Activated naive CD4-positive, alpha-beta T cell treated with anti-CD3 and anti-CD28 coated beads, Interleukin-2, amount 50 U/mL, for 72 hours (primary cell): ENCODE data around the gene MDP1. TPM values are rescaled to one million over a fixed set of nuclear protein-coding genes. Genes with fewer than 3 reads are reported as not detected.

ENCODE experiments used
- ATAC-seq, 2 donors: fragments of 150-1000 bp; cut with Tn5 transposase; 2 replicates each; pipeline ENCODE4 v1.10.0; 2021; ENCODE audit warnings: mild to moderate bottlenecking in 2 of 2, moderate library complexity in 2 of 2
- DNase-seq, 2 donors: peaks; one replicate each; pipeline ENCODE4 v3.0.0; 2021 to 2022; ENCODE audit warnings: low spot score in 2 of 2
- H3K27ac Mint-ChIP-seq, 2 donors: one replicate each; pipeline ENCODE4 v1.8.0; 2022; ENCODE audit warnings: mild to moderate bottlenecking in 2 of 2, mixed read lengths in 2 of 2
- H3K36me3 Mint-ChIP-seq, 2 donors: one replicate each; pipeline ENCODE4 v1.8.0; 2022; ENCODE audit warnings: mixed read lengths in 2 of 2
- H3K9me3 Mint-ChIP-seq, 2 donors: one replicate each; pipeline ENCODE4 v1.8.0; 2022; ENCODE audit warnings: mixed read lengths in 2 of 2
- total RNA-seq, 2 donors: library from RNA; stranded (reverse); gene quantifications; one replicate each; pipeline ENCODE4 v1.2.3, GENCODE V29; 2022

MDP1 gene
- total RNA-seq, 2 donors from 2014 or later: 5.5 to 7.4 TPM

DNA sequence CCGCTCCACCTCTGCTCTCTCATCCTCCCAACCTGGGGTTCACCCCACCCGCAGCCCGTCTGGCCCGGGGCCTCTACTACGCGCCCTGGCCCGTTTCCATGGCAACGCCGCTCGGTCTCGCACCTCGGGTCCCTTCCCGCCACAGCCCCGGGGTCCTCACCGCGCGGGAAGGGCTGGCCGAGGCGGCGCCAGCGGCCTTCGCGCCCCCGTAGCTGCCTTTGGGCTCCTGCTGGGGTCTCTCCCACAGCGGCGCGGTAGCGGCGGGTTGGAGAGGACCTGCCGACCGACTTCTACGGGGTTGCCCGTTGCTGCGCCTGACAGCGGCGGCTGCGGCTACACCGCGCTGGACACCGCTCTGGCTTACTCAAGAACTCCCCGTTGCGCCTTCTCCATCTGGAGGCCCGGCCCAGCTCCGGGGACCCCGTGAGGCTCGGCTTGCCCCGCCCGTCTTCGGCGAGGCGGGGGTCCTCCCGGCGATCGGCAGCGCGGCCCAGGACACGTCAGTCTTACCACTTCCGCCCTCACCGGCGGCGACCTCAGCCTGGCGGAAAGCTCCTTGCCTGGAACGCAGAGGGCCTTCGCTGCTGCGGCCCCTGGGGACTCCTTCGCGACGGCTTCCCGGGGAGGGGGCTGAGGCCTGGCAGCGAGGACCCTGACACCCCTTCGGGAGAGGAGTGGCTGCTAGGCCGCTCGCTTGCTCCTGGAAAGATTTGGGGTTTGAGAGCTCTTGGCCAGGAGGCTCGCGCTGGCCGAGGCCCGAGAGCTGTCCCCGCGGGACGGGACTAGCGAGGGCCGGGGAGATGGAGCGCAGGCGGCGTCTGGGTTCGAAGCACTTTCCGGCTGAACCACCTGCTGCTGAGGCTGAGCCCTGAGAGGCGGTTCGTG, 20.4 kb downstream of the MDP1 start, which contains the start of gene TM9SF1:
TM9SF1 (minus strand) TSS at position 256 of the 885 bp plus-strand sequence. CDS start 422 bp downstream, outside the sequence.
- Mint-ChIP-seq H3K36me3 (peaks cover 21 to 31% of the 10 kb centered on the region in 2 donors), H3K9me3 (no peaks in the 10 kb centered on the region), H3K27ac (peak within 1 kb of the TSS; percentile 84 to 99)
- DNase-seq (peak; percentile 86 to 90), ATAC-seq (peak; percentile 92 to 95)

DNA sequence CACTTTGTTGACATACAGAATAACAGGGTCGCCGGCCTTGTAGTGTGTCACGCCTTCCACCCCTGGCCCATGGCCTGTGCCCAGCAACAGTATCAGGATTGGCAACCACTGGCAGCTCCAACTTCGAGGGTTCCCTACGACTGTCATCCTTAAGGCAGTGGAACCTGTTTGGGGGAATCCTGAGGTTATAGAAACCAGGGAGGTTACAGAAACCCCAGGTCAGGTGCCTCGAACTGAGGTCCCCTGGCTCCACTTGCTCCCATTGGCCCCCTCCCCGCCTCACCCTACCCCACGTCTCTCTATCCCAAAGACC, 21.0 kb downstream of the MDP1 start:
- ATAC-seq (no peak), DNase-seq (no peak)
- no peaks in the 10 kb centered on the region for H3K9me3 Mint-ChIP-seq
- peaks cover 21 to 31% of the 10 kb centered on the region in 2 donors for H3K36me3 Mint-ChIP-seq
- H3K27ac Mint-ChIP-seq: peak overlapping the region; percentile 84 to 94

DNA sequence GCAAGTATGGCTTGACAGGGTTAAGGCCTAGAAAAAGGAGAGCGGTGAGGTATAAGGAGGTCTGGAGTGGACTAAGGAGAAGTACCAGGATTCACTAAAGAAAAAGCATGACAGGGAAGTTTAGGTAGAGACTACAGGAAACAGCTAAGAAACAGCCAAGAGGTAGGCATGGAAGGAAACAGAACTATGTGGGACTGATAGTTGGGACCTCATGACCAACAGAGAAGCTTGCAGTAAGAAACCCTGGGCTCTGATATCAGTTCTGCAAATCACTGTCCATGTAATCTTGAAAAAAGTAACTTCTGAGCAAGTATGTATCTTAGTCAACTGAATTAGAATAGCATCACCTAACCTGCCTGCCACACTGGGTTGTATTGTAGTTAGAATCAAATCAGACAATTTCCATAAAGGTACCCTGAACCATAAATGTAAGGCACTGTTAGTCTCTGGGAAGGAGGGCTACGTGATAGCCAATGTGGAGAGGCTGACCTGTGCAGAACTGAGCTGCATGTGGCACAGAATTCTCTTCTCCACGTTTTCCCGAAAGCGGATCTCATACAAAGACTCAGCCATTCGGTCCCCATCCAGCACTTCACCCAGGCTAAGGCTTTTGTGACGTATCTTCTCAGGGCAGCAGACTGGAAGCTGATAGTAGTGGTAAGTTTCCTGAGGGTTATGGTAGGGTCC, 21.5 kb downstream of the MDP1 start:
- Mint-ChIP-seq H3K36me3 (peaks cover 21 to 29% of the 10 kb centered on the region in 2 donors), H3K9me3 (no peaks in the 10 kb centered on the region), H3K27ac (peak overlapping the region; percentile 84 to 94)
- DNase-seq (no peak), ATAC-seq (no peak)

DNA sequence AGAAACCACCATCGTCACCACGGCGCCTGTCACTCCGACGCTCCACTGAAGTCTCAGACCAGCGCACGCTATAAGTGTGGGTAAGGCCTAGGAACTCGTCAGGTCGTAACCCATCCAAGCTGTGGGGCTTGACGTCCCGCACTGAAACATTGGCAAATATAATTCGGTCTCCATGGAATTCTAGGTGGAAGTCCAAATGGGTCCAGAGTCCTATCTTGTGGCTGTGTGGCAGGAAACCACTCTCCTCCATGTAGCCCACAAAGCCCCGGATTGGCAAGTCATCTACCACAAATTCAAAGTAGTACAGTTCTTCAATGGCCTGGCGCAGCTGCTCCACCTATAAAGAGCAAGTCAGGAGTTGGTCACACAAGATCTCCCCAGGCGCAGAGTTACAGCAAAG, 22.9 kb downstream of the MDP1 start:
- no peak overlapping the region for H3K27ac Mint-ChIP-seq
- no peaks in the 10 kb centered on the region for H3K9me3 Mint-ChIP-seq
- DNase-seq: no peak
- peaks cover 18 to 21% of the 10 kb centered on the region in 2 donors for H3K36me3 Mint-ChIP-seq
- ATAC-seq: no peak

DNA sequence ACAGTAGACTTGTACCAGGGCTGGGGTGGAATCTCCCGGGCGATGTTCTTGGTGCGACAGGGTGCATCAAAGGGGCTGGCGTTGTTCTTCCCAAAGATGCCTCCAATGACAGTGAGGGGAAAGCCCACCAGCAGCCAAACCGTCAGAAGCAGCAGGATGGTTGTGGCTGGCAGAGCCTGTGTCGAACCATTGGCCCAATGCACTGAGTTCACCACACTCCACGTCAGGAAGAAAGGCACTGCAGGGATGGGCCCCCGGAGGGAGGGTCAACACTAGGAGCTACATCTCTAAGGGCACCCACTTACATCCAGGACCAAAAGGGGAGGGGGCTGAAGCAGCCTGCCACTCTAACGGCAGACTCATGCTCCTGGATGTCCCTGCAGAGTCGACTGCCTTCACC, 25.4 kb downstream of the MDP1 start:
- DNase-seq (no peak), ATAC-seq (no peak)
- Mint-ChIP-seq H3K36me3 (peaks cover 14 to 15% of the 10 kb centered on the region in 2 donors), H3K9me3 (no peaks in the 10 kb centered on the region), H3K27ac (no peak overlapping the region)

DNA sequence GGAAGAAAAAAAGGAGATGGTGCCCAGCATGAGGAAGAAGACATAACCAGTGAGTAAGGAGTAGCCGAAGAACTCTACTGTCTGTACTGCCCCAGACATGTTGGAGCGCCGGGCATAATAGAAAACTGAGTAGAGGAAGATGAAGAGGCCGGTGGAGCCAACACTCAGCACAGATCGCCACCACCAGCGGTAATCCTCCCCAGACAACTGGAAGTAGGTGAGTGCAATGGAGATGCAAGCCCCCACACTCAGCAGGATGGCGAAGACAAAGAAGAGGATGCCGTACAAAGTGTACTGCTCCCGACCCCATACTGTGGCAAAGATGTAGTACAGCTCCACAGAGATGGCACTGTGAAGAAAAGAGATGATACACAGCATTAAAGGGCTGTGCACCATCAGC, 26.4 kb downstream of the MDP1 start:
- Mint-ChIP-seq H3K27ac (peak overlapping the region in 1 of 2 donors; percentile 73), H3K36me3 (peaks cover 14 to 15% of the 10 kb centered on the region in 2 donors), H3K9me3 (no peaks in the 10 kb centered on the region)
- ATAC-seq (no peak), DNase-seq (no peak)

DNA sequence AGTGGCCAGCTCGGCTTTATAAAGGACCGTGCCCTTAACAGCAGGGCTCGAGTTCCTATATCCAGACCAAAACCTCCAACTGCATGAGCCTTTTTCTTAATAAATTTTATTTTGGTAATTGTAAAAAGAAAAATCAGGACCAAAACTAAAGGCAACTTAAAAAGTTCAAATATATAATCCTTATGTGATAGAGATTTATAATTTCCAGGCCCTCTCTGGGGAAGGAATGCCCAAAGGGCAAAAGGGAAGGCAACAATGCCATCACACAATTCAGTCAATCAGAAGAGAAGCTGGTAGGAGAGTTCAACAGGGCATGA, 26.8 kb downstream of the MDP1 start:
- DNase-seq (no peak), ATAC-seq (no peak)
- Mint-ChIP-seq H3K9me3 (no peaks in the 10 kb centered on the region), H3K36me3 (peaks cover 14 to 15% of the 10 kb centered on the region in 2 donors), H3K27ac (peak overlapping the region; percentile 73 to 88)

DNA sequence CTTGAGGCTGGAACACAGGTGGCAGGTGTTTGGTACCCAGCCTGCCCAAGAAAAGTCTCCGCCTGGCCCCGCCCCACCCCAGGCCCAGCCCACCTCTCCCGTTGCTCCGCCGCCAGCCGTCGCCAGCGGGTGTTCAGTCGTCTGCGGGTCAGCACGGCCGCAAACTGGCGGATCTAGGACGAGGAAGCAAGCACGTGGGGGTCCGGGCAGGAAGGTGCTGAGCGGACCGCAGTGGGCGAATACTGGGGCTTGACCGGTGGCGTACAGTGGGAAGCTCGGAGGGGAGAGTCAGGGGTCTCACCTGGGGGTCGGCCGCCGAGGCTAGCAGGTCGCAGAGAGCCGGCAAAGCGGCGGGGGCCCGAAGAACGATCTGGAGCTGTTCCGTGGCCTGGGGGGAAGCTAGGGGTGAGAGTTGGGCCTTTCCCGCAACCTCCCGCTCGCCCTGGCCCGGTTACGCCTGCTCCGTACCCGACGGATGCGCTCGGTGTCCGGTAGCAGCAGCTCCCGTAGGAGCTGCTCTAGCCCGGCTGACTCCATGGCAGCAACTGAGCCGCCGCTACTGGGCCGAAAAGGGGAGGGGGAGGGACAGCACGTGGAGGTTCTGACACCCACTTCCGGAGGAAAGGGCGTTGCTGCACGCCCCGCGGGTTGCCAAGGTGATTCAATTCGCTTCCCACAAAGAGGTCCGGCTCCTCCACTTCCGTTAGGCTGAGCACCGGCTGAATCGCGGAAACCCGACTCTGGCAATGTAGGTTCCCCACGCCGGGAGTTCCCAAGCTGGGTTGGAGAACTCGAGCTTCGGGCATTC, 27.4 kb downstream of the MDP1 start, which contains the start of gene IPO4:
IPO4 (minus strand) TSS at position 566 of the 808 bp plus-strand sequence; CDS start at position 537, 29 bp downstream.
- DNase-seq: peak; percentile 89 to 94
- peaks cover 14 to 15% of the 10 kb centered on the region in 2 donors for H3K36me3 Mint-ChIP-seq
- ATAC-seq: peak; percentile 94
- peak within 1 kb of the TSS; percentile 73 to 88 for H3K27ac Mint-ChIP-seq
- no peaks in the 10 kb centered on the region for H3K9me3 Mint-ChIP-seq

DNA sequence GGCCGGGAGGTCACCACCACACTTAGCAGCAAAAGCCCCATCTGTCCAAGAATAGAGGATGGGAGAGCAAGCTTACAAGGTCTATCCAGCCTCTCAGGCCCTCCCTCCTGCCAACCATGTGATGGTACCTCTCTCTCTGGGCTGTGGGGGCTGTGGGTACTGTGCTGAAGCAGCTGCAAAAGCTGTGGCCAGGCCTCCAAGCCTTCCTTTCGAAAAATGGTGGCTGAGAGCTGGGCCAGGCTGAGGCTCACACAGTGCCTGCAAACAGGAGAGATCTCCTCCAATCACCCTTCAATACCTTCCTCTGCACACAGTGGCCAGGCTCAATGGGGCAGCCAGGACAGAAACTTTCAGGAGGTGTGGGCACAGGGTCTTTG, 28.3 kb downstream of the MDP1 start:
- Mint-ChIP-seq H3K36me3 (peaks cover 8 to 9% of the 10 kb centered on the region in 2 donors), H3K9me3 (no peaks in the 10 kb centered on the region), H3K27ac (peak overlapping the region; percentile 73 to 88)

DNA sequence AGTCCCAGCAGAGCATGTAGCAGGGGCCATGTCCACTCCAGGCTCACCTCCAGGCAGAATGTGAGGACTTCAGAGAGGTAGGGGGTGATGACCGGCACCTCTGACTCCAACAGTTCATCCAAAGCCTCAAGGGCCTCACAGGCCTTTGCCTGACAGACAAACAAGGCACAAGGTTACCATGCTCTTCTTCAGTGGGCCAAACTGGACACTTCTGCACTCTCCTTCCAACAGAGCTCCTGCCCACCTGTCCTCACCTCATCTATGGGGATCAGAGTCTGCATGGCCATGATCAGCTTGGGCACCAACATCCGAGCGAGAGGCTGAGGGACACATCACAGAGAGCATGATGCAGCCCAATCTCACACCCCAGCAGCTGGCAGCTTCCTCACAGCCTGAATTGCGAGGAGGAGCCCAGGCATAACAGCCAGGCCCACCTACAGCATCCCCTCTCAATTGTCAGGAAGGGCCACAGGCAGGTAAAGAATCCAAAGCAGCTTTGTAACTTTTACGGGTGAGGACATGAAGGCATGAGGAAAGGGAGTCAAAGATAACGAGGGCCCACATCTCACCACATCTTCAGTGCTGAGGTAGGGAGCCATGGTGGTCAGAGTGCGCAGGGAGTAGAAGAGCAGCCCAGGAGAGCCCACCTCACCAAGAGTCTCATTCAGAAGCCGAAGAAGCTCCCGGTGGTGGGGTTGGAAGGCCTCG, 28.9 kb downstream of the MDP1 start:
- ATAC-seq: no peak
- Mint-ChIP-seq H3K36me3 (peaks cover 4% of the 10 kb centered on the region in 2 donors), H3K27ac (no peak overlapping the region), H3K9me3 (no peaks in the 10 kb centered on the region)
- no peak for DNase-seq

More for the DNA sequence above, 28.3 kb downstream of the MDP1 start:
- DNase-seq (no peak), ATAC-seq (no peak)

DNA sequence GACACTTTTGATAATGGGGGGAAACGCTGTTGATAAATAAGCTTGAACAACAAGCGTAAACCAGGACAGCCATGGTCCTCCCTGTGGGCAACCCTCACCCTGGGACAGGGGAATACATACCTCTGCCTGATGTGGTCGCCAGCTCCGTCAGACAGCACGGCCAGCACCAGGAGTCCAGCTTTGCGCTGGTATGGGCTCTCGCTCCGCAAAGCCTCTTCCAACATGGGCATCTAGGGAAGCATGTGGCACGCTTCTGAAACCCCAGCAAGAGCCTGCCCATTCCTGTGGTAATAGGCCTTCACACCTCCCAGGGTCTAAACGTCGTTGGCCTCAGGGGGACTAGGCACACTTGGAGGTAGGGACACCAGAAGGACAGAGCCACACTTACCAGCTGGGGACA, 30.1 kb downstream of the MDP1 start:
- ATAC-seq (no peak), DNase-seq (no peak)
- Mint-ChIP-seq H3K9me3 (no peaks in the 10 kb centered on the region), H3K36me3 (peaks cover 0 to 4% of the 10 kb centered on the region in 2 donors), H3K27ac (no peak overlapping the region)

DNA sequence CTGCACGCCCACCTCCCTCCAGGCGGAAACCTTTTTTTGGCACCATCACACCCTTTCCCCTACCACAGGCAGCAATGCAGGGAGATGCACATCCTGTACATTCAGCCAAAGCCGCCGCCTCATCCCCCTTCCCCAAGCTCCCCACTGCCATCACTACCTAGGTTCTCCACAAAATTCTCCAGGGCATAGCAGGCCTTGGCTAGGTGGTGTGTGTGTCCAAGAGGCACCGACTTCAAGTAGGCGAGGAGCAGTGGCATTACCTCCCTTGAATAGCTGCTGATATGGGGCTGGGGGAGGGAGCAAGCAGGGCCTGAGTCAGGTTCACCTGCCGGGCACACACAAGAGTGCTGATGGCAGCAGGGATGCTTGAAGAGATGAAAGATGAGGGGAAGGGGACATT, 30.8 kb downstream of the MDP1 start:
- DNase-seq (no peak), ATAC-seq (no peak)
- H3K9me3 Mint-ChIP-seq: no peaks in the 10 kb centered on the region
- peaks cover 0 to 4% of the 10 kb centered on the region in 2 donors for H3K36me3 Mint-ChIP-seq
- H3K27ac Mint-ChIP-seq: no peak overlapping the region

DNA sequence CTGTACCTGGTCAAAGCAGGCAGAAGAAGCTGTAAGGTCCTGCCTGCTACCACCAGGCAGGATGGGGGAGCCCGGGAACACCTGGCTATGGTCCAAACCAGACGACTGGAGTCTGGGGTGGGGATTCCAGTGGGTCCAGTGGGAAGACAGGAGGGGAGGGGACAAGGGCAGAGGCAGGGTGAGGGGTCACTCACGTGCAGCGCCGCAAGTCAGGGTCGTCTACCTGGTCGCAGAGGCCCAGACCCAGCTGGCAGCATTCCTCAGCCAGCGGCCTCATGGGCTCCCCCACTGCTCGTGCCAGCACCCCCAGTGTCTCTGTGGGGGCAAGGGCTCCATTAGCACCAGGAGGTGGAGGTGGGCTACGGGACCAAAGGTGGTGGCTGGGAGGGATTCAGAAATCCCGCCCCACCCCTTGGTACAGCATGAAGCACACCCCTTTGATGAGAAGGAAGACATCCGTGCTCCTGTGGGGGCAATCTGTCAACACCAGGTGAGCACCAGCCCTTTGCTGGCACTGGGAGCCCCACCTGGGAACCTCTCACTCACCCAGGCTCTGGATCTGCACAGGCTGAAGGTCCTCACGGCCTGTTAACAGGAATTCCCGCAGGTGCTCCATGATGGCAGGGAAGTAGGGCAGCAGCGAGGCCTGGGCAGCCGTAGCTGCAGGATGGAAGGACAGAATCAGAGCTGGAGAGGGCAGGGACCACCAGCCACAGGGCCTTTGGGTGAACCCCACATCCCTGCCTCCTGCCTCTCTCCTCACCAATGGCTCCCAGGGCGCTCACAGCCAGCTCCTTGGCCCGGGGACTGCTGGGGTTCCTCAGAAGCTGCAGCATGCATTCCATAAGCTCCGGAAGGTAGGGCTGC, 31.5 kb downstream of the MDP1 start:
- Mint-ChIP-seq H3K27ac (peak overlapping the region in 1 of 2 donors; percentile 50), H3K36me3 (peaks cover 1 to 4% of the 10 kb centered on the region in 2 donors), H3K9me3 (no peaks in the 10 kb centered on the region)
- ATAC-seq (no peak), DNase-seq (no peak)

DNA sequence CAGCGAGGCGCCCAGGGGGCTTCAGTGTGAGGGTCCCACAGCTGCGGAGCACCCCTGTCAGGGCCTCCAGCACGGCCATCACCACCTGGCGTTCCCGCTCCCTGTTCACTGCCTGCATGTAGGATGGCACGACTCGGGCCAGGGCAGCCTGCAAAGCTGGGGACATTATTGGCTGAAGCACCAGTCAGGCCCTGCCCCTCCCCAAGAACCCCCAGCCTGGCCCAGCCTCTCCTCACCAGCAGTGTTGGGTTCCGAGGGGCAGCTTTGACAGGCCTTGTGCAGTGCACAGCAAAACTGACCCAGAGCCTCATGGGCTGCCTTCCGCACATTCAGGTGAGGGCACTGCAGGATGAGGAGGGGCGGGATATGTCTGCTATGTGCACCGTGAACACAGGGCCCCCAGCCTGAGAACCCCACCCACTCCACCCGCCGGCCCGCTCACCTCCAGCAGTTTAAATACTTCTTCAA, 32.8 kb downstream of the MDP1 start:
- ATAC-seq: no peak
- H3K36me3 Mint-ChIP-seq: peaks cover 4 to 6% of the 10 kb centered on the region in 2 donors

DNA sequence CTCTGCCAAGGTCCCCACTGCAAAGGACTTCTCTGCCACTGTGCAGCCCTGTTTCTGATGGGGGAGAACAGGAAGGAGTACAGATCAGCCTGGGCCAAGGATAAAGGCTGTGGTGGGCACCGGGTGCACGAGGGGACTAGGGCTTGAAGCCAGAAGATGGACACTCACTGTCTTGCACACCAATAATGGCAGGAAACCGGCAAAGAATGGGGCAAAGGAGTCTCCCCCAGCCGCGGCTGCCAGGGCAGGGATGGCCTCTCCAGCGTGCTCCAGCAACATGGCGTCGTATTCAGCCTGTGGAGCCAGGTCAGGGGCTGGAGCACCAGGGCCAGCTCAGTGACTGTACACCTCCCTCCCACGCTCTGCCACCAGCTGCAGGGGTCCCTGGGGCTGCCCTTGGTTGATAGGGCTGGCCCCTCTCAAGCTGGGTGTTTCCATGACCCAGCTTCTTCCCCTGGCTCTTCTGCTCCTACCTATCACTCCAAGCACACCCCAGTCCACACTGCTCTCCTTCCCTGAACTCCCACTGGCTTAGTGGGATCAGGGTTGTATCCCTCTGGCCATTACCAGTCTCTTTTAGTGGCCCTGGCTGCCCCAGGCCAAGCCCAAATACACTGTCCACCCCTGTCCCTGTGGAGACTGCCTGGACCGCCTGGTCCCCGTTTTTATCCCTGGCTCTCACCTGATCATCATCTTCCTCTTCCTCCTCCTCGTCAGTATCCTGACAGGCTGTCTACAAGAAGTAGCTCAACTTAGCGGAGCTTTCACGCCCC, 33.6 kb downstream of the MDP1 start:
- no peak for ATAC-seq
- no peaks in the 10 kb centered on the region for H3K9me3 Mint-ChIP-seq
- no peak for DNase-seq
- H3K36me3 Mint-ChIP-seq: peaks cover 4 to 6% of the 10 kb centered on the region in 2 donors
- peak overlapping the region; percentile 82 to 85 for H3K27ac Mint-ChIP-seq

More for the DNA sequence above, 32.8 kb downstream of the MDP1 start:
- peak overlapping the region; percentile 72 to 82 for H3K27ac Mint-ChIP-seq
- no peak for DNase-seq
- H3K9me3 Mint-ChIP-seq: no peaks in the 10 kb centered on the region
